Mammary epithelial cell (primary cell): ENCODE data around the gene MTMR10.

Experiments
- CTCF ChIP-seq, 2 donors: IDR thresholded peaks in 1 of 2; conservative IDR thresholded peaks in 1 of 2; 2 replicates each; pipeline ENCODE4 v1.5.1; 2011 to 2012; ENCODE audit warnings: inconsistent platforms in 2 of 2, low read length in 2 of 2, mild to moderate bottlenecking in 2 of 2, control low read depth in 1 of 2, low read depth in 1 of 2; ENCODE audit not compliant: insufficient read depth in 1 of 2; ENCODE audit errors: extremely low read depth in 1 of 2
- EZH2 ChIP-seq: IDR thresholded peaks from 2 replicates; pipeline ENCODE4 v1.6.1; 2012; ENCODE audit warnings: low read length, inconsistent platforms, borderline replicate concordance

- no peak for TF ChIP-seq CTCF (conservative IDR thresholded peaks at IDR 0.05 in 1 of 2, IDR thresholded peaks at IDR 0.05 in 1 of 2; ENCODE audit: extremely low read depth in 1 of 2, insufficient read depth in 1 of 2, low read depth in 1 of 2, low read length in 2 of 2)
- TF ChIP-seq EZH2: no peak
Measured at GRCh38 chr15:30921106-30921505, 70.3 kb downstream of the MTMR10 start.
